Left colon (tissue), 2 donors: ENCODE data around the gene AKT1S1. TPM values are rescaled to one million over a fixed set of nuclear protein-coding genes. Genes with fewer than 3 reads are reported as not detected.

Experiments
- ATAC-seq: fragments of 200-7000 bp; cut with Tn5 transposase; one replicate; pipeline ENCODE4 v1.9.1; 2020; ENCODE audit warnings: mild to moderate bottlenecking, moderate library complexity
- DNase-seq, 2 donors: peaks; one replicate each; pipeline ENCODE4 v3.0.0-alpha.2; 2020
- intact Hi-C, 2 donors: fragments of 100-400 bp; cut with DNase I in 1 of 2; cut with micrococcal nuclease in 1 of 2; formaldehyde crosslinking; loops; one replicate each; pipeline versions ENCODE4 v1.11.2 to v1.14.0; 2022; cut with DNase I, micrococcal nuclease
- total RNA-seq, 2 donors: library from RNA; stranded (reverse); fragmentation: NEBNext Ultra II Directional; extraction: Animal tissue kit (Norgen Biotek cat#: 25700); gene quantifications; one replicate each; pipeline ENCODE4 v1.2.1, GENCODE V29; 2021
- donor health status: DM: no; HTN: no; CAD: no.
- donor health status: DM: yes; HTN: yes; CAD: no.

The AKT1S1 gene
- total RNA-seq, 2 donors from 2014 or later, result 30.3 to 43.3 TPM

DNA sequence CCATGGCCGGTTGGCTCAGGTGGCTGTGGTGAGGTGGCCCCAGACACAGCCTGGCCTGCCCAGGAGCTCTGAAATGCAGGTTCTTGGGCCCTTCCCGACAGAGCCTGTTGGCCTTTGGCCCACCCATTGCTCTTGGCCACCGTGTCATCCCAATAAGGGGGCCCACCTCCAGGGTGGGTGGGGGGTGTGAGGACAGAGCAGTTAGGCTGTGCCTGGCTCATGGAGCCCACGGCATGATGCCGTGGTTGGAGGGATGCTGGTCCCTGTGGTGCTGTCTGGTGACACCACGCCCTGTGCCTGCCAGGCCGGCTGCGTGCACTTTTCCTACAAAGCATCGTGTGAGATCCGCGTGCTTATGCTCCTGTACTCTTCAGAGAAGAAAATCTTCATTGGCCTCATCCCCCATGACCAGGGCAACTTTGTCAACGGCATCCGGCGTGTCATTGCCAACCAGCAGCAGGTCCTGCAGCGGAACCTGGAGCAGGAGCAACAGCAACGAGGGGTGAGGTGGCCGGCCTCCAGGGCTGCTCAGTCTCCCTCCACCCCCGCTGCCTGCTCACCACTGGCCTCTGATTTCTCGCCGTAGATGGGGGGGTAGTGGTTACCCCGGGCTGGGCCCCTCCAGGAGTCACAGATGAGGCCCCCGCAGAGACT, 17.3 kb downstream of the AKT1S1 start:
- intact Hi-C loops, result no loop called here
- DNase-seq, result peak in 1 of 2 donors; percentile 22
- ATAC-seq, result no peak

GRCh38 chr19:49858088-49858985, 18.8 kb downstream of the AKT1S1 start:
- DNase-seq (peak in 1 of 2 donors; percentile 7), ATAC-seq (no peak)
- intact Hi-C loops, result no loop called here

- intact Hi-C loops, result no loop called here
- no peak for ATAC-seq
- no peak for DNase-seq
These were observed 19.4 kb downstream of the AKT1S1 start for GRCh38 chr19:49857838-49858087.

GRCh38 chr19:49857061-49857837, 19.9 kb downstream of the AKT1S1 start:
- DNase-seq, result no peak

GRCh38 chr19:49856574-49857021, 20.6 kb downstream of the AKT1S1 start:
- DNase-seq (no peak), ATAC-seq (no peak)
- intact Hi-C loops, result no loop called here

More at GRCh38 chr19:49857061-49857837, 19.9 kb downstream of the AKT1S1 start:
- intact Hi-C loops, result no loop called here
- ATAC-seq, result no peak

- no peak for ATAC-seq
- no peak for DNase-seq
- intact Hi-C loops, result no loop called here
These were observed 21.2 kb downstream of the AKT1S1 start for GRCh38 chr19:49855676-49856573.

DNA sequence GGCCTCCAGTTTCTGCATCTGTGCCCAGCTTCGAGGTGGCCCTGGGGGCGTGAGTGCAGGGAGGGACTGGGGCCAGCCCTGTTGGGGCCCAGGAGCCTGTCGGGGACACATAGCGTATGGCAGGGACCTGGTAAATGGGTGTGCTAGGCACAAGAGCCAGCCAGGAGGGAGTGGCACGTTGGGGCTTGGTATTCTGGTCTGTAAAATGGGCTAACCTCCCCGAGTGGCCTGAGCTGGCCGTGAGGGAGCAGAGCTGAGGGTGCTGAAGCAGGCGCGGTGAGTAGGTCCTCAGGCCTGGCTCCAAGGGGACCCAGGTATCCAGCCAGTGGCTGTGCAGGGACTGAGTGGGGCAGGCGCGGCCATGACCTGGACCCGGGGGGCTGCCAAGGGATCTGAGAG, 21.9 kb downstream of the AKT1S1 start:
- intact Hi-C loops, result no loop called here
- ATAC-seq (no peak), DNase-seq (no peak)

GRCh38 chr19:49854378-49855263, 22.5 kb downstream of the AKT1S1 start:
- DNase-seq (peak; percentile 28 to 31), ATAC-seq (no peak)
- intact Hi-C loops, result no loop called here

- ATAC-seq, result no peak
- no peak for DNase-seq
- intact Hi-C loops, result no loop called here
These were observed 23.2 kb downstream of the AKT1S1 start for GRCh38 chr19:49853852-49854377.

GRCh38 chr19:49852631-49853126, 24.5 kb downstream of the AKT1S1 start:
- intact Hi-C loops, result no loop called here
- ATAC-seq (no peak), DNase-seq (no peak)

- peak; percentile 37 to 53 for DNase-seq
- intact Hi-C loops, result no loop called here
- no peak for ATAC-seq
These were observed 25.5 kb downstream of the AKT1S1 start for GRCh38 chr19:49851456-49852259.

DNA sequence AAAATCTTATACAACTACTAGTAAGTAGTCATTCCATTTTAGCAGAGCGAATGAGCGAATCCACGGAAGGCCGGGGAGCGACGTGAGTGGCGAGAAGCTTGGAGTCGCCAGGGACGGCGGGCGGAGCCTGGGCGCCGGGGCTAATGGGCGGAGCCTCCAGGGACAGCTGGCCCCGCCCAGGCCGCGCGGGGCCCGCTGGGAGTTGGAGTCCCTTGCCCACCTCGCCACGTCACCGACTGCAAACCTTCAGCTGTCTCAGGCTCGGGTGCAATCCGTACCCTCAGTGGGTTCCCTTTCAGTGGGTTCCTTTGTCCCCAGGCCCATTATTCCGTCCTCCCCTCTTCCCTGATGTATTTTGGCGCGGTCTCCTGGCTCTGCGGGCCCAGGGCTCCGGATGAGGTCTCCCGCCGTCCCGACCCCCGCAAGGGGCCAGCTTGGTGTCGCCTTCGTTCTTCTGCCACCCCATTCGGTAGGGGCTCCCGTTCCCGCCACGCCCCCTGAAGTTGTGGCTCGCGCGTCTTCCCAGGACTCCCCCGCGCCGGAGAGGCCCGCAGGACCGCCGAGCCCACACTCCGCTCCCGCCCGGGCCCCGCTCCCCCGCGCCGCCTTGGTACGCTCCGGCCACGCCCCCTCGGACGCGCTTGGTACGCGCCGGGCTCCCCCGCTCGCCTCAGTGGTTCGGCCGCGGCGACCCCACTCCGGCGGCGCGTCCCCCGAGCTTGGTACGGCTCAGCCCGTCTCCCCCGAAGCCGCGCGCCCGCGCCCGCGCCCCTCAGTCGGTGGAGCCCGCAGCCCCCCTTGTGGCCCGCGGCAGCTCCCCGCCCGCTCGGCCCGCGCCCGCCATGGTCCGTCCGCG, 26.4 kb downstream of the AKT1S1 start, which contains the start of gene PTOV1:
Gene PTOV1, plus strand, starts transcription at position 673 of the 856 bp plus-strand sequence.
- ATAC-seq, result peak; percentile 92
- DNase-seq, result peak; percentile 90 to 94
- intact Hi-C loops, result no loop called here

- no peak for DNase-seq
- intact Hi-C loops, result no loop called here
These were observed 27.0 kb downstream of the AKT1S1 start for GRCh38 chr19:49850221-49850486.

DNA sequence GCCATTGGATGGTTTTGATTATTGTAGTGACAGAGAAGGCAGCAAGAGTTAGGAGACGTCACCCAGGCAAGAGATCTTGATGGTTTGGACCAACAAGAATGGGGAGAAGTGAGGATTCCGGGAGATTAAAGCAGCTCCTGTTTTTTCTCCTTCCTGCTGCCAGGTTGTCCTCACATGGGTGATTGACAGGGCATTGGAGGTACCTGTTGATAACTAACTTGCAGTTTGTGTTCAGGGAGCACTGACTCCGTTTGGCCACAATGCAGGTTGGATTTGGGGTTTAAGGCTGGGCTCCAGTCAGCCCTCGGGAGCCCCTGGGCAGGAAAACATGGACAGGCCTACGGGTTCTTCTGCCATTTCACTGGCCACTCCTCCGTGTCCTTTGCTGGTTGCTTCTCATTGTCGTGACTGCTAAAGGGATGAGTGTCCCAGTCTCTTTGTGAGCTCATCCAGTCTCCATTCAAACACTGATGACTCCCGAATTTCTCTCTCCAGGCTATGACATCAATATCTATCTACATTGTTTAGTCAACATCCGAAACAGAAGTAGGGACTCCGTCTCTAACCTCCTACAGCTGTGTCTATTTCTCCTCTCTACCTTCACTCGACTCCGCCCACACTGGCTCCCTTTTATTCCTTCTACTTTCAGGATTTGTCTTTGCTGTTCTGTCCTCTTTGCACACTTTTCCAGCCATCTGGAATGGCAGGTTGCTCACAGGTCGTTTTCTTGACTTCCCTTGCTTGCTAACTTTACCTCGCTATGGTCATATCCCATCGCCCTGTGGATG, 27.5 kb downstream of the AKT1S1 start:
- DNase-seq (peak in 1 of 2 donors; percentile 36), ATAC-seq (no peak)
- intact Hi-C loops, result no loop called here

More at GRCh38 chr19:49850221-49850486, 27.0 kb downstream of the AKT1S1 start:
- no peak for ATAC-seq

DNA sequence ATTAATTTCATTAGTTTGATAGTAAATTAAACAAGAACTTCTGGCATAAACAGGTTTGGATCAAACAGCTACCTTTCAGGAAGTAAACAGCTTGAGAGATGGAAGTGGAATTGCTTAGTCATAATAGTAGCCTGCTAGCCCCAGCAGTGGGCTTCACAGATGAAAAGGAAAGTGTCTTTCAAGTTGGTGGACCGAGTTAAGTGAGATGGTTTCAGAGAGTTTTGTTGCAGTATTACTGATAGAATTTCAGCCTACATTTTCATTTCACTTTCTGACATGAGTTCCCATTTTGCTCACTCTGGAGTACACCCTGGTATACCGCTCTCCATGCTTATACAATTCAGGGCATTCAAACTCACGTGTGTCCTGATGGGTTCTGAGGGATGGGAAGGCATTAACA, 28.2 kb downstream of the AKT1S1 start:
- intact Hi-C loops, result no loop called here
- ATAC-seq, result no peak

More for the DNA sequence above, 28.2 kb downstream of the AKT1S1 start:
- DNase-seq, result no peak
